HCT116 (cell line): ENCODE data around the gene PRAF2. TPM values are rescaled to one million over a fixed set of nuclear protein-coding genes. Genes with fewer than 3 reads are reported as not detected.

Experiments used
- ATAC-seq: fragments of 200-7000 bp; cut with Tn5 transposase; 2 replicates; pipeline ENCODE4 v1.9.1; 2020; ENCODE audit warnings: mild to moderate bottlenecking, moderate library complexity
- BruUV-seq: library from RNA; stranded (reverse); fragments of 400-500 nt; replicated peaks from 2 replicates; lab custom pipeline; 2021; lab: Mats Ljungman, UMichigan
- CTCF ChIA-PET: fragments of 300-600 bp; sonication (Branson Sonifier 250); formaldehyde crosslinking; loops from one replicate; lab custom pipeline; 2021; ENCODE audit warnings: antibody characterized with exemption; lab: Charles Lee
- POLR2A ChIA-PET: fragments of 300-600, 350-600 bp; sonication (Branson Sonifier 250); formaldehyde crosslinking; loops from one replicate; lab custom pipeline; 2021; ENCODE audit warnings: antibody characterized with exemption; lab: Charles Lee
- RAD21 ChIA-PET, 2 experiments: fragments of 300-600 bp; sonication (Branson Sonifier 250); formaldehyde crosslinking; loops; one replicate each; lab custom pipeline; 2023; ENCODE audit warnings: low total read pairs in 2 of 2; ENCODE audit not compliant: uncharacterized antibody in 2 of 2, unreplicated experiment in 2 of 2, low non-redundant PET in 1 of 2; lab: Charles Lee
- DNase-seq: peaks from one replicate; pipeline ENCODE4 v3.0.0-alpha.2; 2010; ENCODE audit warnings: low read depth, low spot score
- H2AFZ ChIP-seq: fragments of 200-600 bp; shearing (Covaris generic), sonication (generic); 2 replicates; pipeline ENCODE4 v1.6.1; 2017; ENCODE audit warnings: low read depth, mixed run types, mixed read lengths, antibody characterized with exemption, low read length; ENCODE audit not compliant: poor library complexity, severe bottlenecking
- H3K27ac ChIP-seq: 2 replicates; pipeline ENCODE4 v1.5.1; 2012; ENCODE audit warnings: low read depth, low read length
- H3K27me3 ChIP-seq: fragments of 200-600 bp; sonication (generic); 2 replicates; pipeline ENCODE4 v1.6.1; 2016; ENCODE audit warnings: mixed run types, low read length, mixed read lengths; ENCODE audit not compliant: insufficient read depth
- H3K36me3 ChIP-seq, 2 experiments: fragments of 200-500 bp in 1 of 2; fragments of 200-600 bp in 1 of 2; sonication (Bioruptor generic) in 1 of 2; sonication (generic) in 1 of 2; 2 replicates each; pipeline versions ENCODE4 v1.5.1 to v1.6.1; 2014 to 2016; ENCODE audit warnings: low read length in 2 of 2, inconsistent platforms in 1 of 2, mixed read lengths in 1 of 2, mixed run types in 1 of 2; ENCODE audit not compliant: insufficient read depth in 2 of 2, control insufficient read depth in 1 of 2
- H3K4me1 ChIP-seq, 2 experiments: fragments of 200-600 bp in 1 of 2; sonication (generic) in 1 of 2; 2 replicates each; pipeline versions ENCODE4 v1.5.1 to v1.6.1; 2012 to 2017; ENCODE audit warnings: low read length in 2 of 2, inconsistent platforms in 1 of 2, mild to moderate bottlenecking in 1 of 2, mixed read lengths in 1 of 2, mixed run types in 1 of 2, moderate library complexity in 1 of 2; ENCODE audit not compliant: insufficient read depth in 2 of 2, control insufficient read depth in 1 of 2
- H3K4me2 ChIP-seq: fragments of 200-600 bp; sonication (generic); 2 replicates; pipeline ENCODE4 v1.6.1; 2017; ENCODE audit warnings: mixed run types, low read length, mixed read lengths
- H3K4me3 ChIP-seq, 2 experiments: fragments of 200-600 bp in 1 of 2; sonication (generic) in 1 of 2; replicated peaks in 1 of 2; 2 replicates each; pipeline ENCODE4 v1.5.1; 2011 to 2016; ENCODE audit warnings: low read length in 2 of 2, control low read depth in 1 of 2, low read depth in 1 of 2, mild to moderate bottlenecking in 1 of 2, mixed read lengths in 1 of 2, mixed run types in 1 of 2
- H3K79me2 ChIP-seq: fragments of 200-600 bp; sonication (generic); 2 replicates; pipeline ENCODE4 v1.6.1; 2017; ENCODE audit warnings: mild to moderate bottlenecking, mixed run types, low read length, moderate library complexity, mixed read lengths; ENCODE audit not compliant: insufficient read depth
- H3K9ac ChIP-seq: fragments of 200-600 bp; sonication (generic); 2 replicates; pipeline ENCODE4 v1.6.1; 2016; ENCODE audit warnings: low read length, mixed read lengths
- H3K9me2 ChIP-seq: fragments of 200-600 bp; sonication (generic), shearing (Covaris generic); 2 replicates; pipeline ENCODE4 v1.6.1; 2017; ENCODE audit warnings: mixed run types, mild to moderate bottlenecking, moderate library complexity; ENCODE audit not compliant: insufficient read depth
- H3K9me3 ChIP-seq, 2 experiments: fragments of 200-500 bp in 1 of 2; fragments of 200-600 bp in 1 of 2; sonication (Bioruptor generic) in 1 of 2; sonication (generic) in 1 of 2; 2 replicates each; pipeline ENCODE4 v1.6.1; 2014 to 2017; ENCODE audit warnings: low read length in 2 of 2, mixed read lengths in 2 of 2, inconsistent platforms in 1 of 2, low read depth in 1 of 2, mild to moderate bottlenecking in 1 of 2, mixed run types in 1 of 2, moderate library complexity in 1 of 2; ENCODE audit not compliant: control insufficient read depth in 1 of 2, insufficient read depth in 1 of 2
- H4K20me1 ChIP-seq: fragments of 200-600 bp; sonication (generic), shearing (Covaris generic); 2 replicates; pipeline ENCODE4 v1.6.1; 2017; ENCODE audit warnings: mixed run types, mild to moderate bottlenecking, moderate library complexity; ENCODE audit not compliant: insufficient read depth
- CBX3 ChIP-seq: IDR thresholded peaks from 2 replicates; pipeline ENCODE4 v1.6.1; 2012; ENCODE audit warnings: low read depth
- CTCF ChIP-seq, 3 experiments: fragments of 200-600 bp in 1 of 3; sonication (generic) in 1 of 3; IDR thresholded peaks in 2 of 3; conservative IDR thresholded peaks in 1 of 3; 2 replicates each; pipeline ENCODE4 v1.5.1; 2012 to 2017; ENCODE audit warnings: low read depth in 2 of 3, low read length in 2 of 3, antibody characterized with exemption in 1 of 3, borderline replicate concordance in 1 of 3, control low read depth in 1 of 3, mild to moderate bottlenecking in 1 of 3, mixed read lengths in 1 of 3, mixed run types in 1 of 3, moderate library complexity in 1 of 3; ENCODE audit not compliant: insufficient read depth in 1 of 3
- POLR2AphosphoS5 ChIP-seq: IDR thresholded peaks from 2 replicates; pipeline ENCODE4 v1.6.1; 2011; ENCODE audit warnings: mild to moderate bottlenecking, low read depth, low read length, moderate library complexity
- SRF ChIP-seq: IDR thresholded peaks from 2 replicates; pipeline ENCODE4 v1.6.1; 2012; ENCODE audit warnings: low read depth
- TCF7L2 ChIP-seq: IDR thresholded peaks from 2 replicates; pipeline ENCODE4 v1.7.0; 2011; ENCODE audit warnings: borderline replicate concordance, inconsistent platforms; ENCODE audit not compliant: insufficient read depth, insufficient read length; ENCODE audit errors: extremely low read depth
- YY1 ChIP-seq: IDR thresholded peaks from 2 replicates; pipeline ENCODE4 v1.6.1; 2011; ENCODE audit warnings: low read length, low read depth, moderate library complexity, mild to moderate bottlenecking; ENCODE audit not compliant: insufficient replicate concordance; ENCODE audit errors: extremely low read depth
- intact Hi-C: fragments of 100-400 bp; cut with micrococcal nuclease; formaldehyde crosslinking; loops from 2 replicates; pipeline ENCODE4 v1.10.0; 2022
- total RNA-seq: library from RNA; stranded (reverse); gene quantifications from one replicate; pipeline ENCODE4 v1.2.1, GENCODE V29; 2021; ENCODE audit not compliant: unreplicated experiment
- TF ChIP-seq, protein P1 (sequence below): IDR thresholded peaks from 2 replicates; pipeline ENCODE4 v1.6.1; 2012; ENCODE audit warnings: low read depth

The PRAF2 gene
- total RNA-seq, 1 experiment from 2014 or later, result 18.8 TPM

- BruUV-seq, result no TSS peak
- DNase-seq (no peak), ATAC-seq (no peak)
- no peaks in the 10 kb centered on the region for H4K20me1 ChIP-seq
- no peaks in the 10 kb centered on the region for H3K9me3 ChIP-seq
- no peaks in the 10 kb centered on the region for H3K9me2 ChIP-seq
- ChIA-PET RAD21 (no interaction called here), POLR2A (no interaction called here), CTCF (no interaction called here)
- no peaks in the 10 kb centered on the region for H3K36me3 ChIP-seq
- no peak overlapping the region for H3K27ac ChIP-seq
- intact Hi-C loops, result no loop called here
- H3K4me3 ChIP-seq, result no peak overlapping the region
- H3K27me3 ChIP-seq, result no peaks in the 10 kb centered on the region
- no peak overlapping the region for H3K4me2 ChIP-seq
- no peaks in the 10 kb centered on the region for H3K79me2 ChIP-seq
- H2AFZ ChIP-seq, result no peak overlapping the region
- TF ChIP-seq CTCF (IDR thresholded peaks at IDR 0.05 in 2 of 3, conservative IDR thresholded peaks at IDR 0.05 in 1 of 3; ENCODE audit: borderline replicate concordance in 1 of 3, insufficient read depth in 1 of 3, low read depth in 2 of 3, low read length in 2 of 3) (no peak), POLR2AphosphoS5 (no peak), YY1 (no peak), SRF (no peak), TCF7L2 (no peak), CBX3 (no peak)
- TF ChIP-seq, protein P1, sequence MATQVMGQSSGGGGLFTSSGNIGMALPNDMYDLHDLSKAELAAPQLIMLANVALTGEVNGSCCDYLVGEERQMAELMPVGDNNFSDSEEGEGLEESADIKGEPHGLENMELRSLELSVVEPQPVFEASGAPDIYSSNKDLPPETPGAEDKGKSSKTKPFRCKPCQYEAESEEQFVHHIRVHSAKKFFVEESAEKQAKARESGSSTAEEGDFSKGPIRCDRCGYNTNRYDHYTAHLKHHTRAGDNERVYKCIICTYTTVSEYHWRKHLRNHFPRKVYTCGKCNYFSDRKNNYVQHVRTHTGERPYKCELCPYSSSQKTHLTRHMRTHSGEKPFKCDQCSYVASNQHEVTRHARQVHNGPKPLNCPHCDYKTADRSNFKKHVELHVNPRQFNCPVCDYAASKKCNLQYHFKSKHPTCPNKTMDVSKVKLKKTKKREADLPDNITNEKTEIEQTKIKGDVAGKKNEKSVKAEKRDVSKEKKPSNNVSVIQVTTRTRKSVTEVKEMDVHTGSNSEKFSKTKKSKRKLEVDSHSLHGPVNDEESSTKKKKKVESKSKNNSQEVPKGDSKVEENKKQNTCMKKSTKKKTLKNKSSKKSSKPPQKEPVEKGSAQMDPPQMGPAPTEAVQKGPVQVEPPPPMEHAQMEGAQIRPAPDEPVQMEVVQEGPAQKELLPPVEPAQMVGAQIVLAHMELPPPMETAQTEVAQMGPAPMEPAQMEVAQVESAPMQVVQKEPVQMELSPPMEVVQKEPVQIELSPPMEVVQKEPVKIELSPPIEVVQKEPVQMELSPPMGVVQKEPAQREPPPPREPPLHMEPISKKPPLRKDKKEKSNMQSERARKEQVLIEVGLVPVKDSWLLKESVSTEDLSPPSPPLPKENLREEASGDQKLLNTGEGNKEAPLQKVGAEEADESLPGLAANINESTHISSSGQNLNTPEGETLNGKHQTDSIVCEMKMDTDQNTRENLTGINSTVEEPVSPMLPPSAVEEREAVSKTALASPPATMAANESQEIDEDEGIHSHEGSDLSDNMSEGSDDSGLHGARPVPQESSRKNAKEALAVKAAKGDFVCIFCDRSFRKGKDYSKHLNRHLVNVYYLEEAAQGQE, result no peak
- peaks cover 2 to 12% of the 10 kb centered on the region in 2 experiments; a peak in 3 of 4 replicates for H3K4me1 ChIP-seq
- no peak overlapping the region for H3K9ac ChIP-seq
These were observed 12.3 kb downstream of the PRAF2 start for GRCh38 chrX:49061490-49061889.
